ENCODE measurements around the gene BTAF1. TPM values are rescaled to one million over a fixed set of nuclear protein-coding genes. Genes with fewer than 3 reads are reported as not detected.

The BTAF1 gene
- total and polyA plus RNA-seq, 10 of the 15 experiments (the other 5 are each of a cell fraction or from before 2014, with no cell fraction given), result 11.8 to 157 (median 55.5) TPM

- TF ChIP-seq ZBTB40 (IDR thresholded peaks at IDR 0.05; ENCODE audit: borderline replicate concordance) (no peak), REST (IDR thresholded peaks at IDR 0.05; ENCODE audit: low read depth, low read length) (no peak), RAD51 (IDR thresholded peaks at IDR 0.05) (no peak), NFXL1 (IDR thresholded peaks at IDR 0.05; ENCODE audit: borderline replicate concordance) (0 out of 2 replicates have a peak, but pooled peaks have one; percentile 50), ASH2L (IDR thresholded peaks at IDR 0.05; ENCODE audit: borderline replicate concordance, low read depth) (no peak), FOXM1 (IDR thresholded peaks at IDR 0.05; ENCODE audit: low read depth, low read length) (no peak), ZNF274 (IDR thresholded peaks at IDR 0.05; ENCODE audit: insufficient read depth, insufficient read length) (no peak), KAT2A (conservative IDR thresholded peaks at IDR 0.05; ENCODE audit: control insufficient read depth, low read depth, low read length) (no peak), YBX1 (IDR thresholded peaks at IDR 0.05) (no peak), POU2F2 (IDR thresholded peaks at IDR 0.05; ENCODE audit: borderline replicate concordance, low read depth, low read length) (no peak), NFYB (IDR thresholded peaks at IDR 0.05; ENCODE audit: insufficient read depth, low read depth, low read length) (0 out of 2 replicates have a peak, but pooled peaks have one; percentile 30), CHD1 (IDR thresholded peaks at IDR 0.05; ENCODE audit: low read depth, low read length) (no peak), SMAD5 (IDR thresholded peaks at IDR 0.05; ENCODE audit: low read depth) (no peak), ZNF384 (IDR thresholded peaks at IDR 0.05; ENCODE audit: borderline replicate concordance, low read depth, low read length) (no peak), TAF1 (IDR thresholded peaks at IDR 0.05; ENCODE audit: borderline replicate concordance, low read depth, low read length) (peak; percentile 45; the same call in 1 of the 2 replicates), BRCA1 (IDR thresholded peaks at IDR 0.05; ENCODE audit: low read depth, low read length) (no peak), TCF3 (IDR thresholded peaks at IDR 0.05; ENCODE audit: borderline replicate concordance, insufficient read depth, low read depth, low read length) (no peak), CBFB (IDR thresholded peaks at IDR 0.05; ENCODE audit: low read depth) (0 out of 2 replicates have a peak, but pooled peaks have one; percentile 26), E2F4 (IDR thresholded peaks at IDR 0.05; ENCODE audit: low read depth, low read length) (no peak), JUND (IDR thresholded peaks at IDR 0.05; ENCODE audit: low read depth, low read length) (no peak), POLR2AphosphoS2 (IDR thresholded peaks at IDR 0.05; ENCODE audit: low read depth, low read length) (no peak), HDAC2 (IDR thresholded peaks at IDR 0.05) (no peak), DPF2 (IDR thresholded peaks at IDR 0.05) (peak; percentile 79)
These were observed 15.0 kb upstream of the BTAF1 start (continued) for GRCh38 chr10:91908337-91909116.

Measured in GM12878 (cell line).